Stimulated activated CD8-positive, alpha-beta memory T cell treated with anti-CD3 and anti-CD28 coated beads, Interleukin-2, amount 100 ng/mL, for 1 hour (primary cell): ENCODE measurements around the gene ANGPTL7.
"Not testable (repeated sequence)": the region's sequence is repeated elsewhere in the genome, so short reads cannot be mapped to it uniquely, and the experiment has no call there.

Source experiments
- DNase-seq, 2 donors: peaks; one replicate each; pipeline ENCODE4 v3.0.0-alpha.2; 2020; ENCODE audit warnings: low read depth in 2 of 2

ANGPTL7 gene

GRCh38 chr1:11188858-11189451 is at the start of gene ANGPTL7:
TSS of gene ANGPTL7 (plus strand) at chr1:11189355. CDS start at chr1:11189580, 225 bp downstream.
- DNase-seq, result no peak

- no peak for DNase-seq
Observed at GRCh38 chr1:11142618-11143391, 46.4 kb upstream of the ANGPTL7 start.

- DNase-seq, result no peak
Observed at GRCh38 chr1:11143401-11143800, 45.8 kb upstream of the ANGPTL7 start.

- no peak for DNase-seq
Observed at GRCh38 chr1:11143907-11144306, 45.2 kb upstream of the ANGPTL7 start.

GRCh38 chr1:11144570-11145256 is 44.4 kb upstream of the ANGPTL7 start:
- DNase-seq, result no peak

- DNase-seq, result no peak
Observed at GRCh38 chr1:11145741-11146140, 43.4 kb upstream of the ANGPTL7 start.

GRCh38 chr1:11147197-11147770 is 41.9 kb upstream of the ANGPTL7 start:
- DNase-seq, result no peak

- no peak for DNase-seq
Observed at GRCh38 chr1:11150326-11150725, 38.8 kb upstream of the ANGPTL7 start.

- no peak for DNase-seq
Observed at GRCh38 chr1:11151114-11151513, 38.0 kb upstream of the ANGPTL7 start.

GRCh38 chr1:11151826-11152612 is 37.1 kb upstream of the ANGPTL7 start:
- no peak for DNase-seq

GRCh38 chr1:11152755-11153154 is 36.4 kb upstream of the ANGPTL7 start:
- DNase-seq, result no peak

GRCh38 chr1:11153184-11153583 is 36.0 kb upstream of the ANGPTL7 start:
- no peak for DNase-seq

GRCh38 chr1:11156441-11156840 is 32.7 kb upstream of the ANGPTL7 start:
- no peak for DNase-seq

GRCh38 chr1:11156963-11157362 is 32.2 kb upstream of the ANGPTL7 start:
- no peak for DNase-seq

- DNase-seq, result no peak
Observed at GRCh38 chr1:11157394-11157793, 31.8 kb upstream of the ANGPTL7 start.

- DNase-seq, result no peak
Observed at GRCh38 chr1:11157867-11158266, 31.3 kb upstream of the ANGPTL7 start.

- no peak for DNase-seq
Observed at GRCh38 chr1:11158291-11158690, 30.9 kb upstream of the ANGPTL7 start.

- no peak for DNase-seq
Observed at GRCh38 chr1:11158720-11159321, 30.3 kb upstream of the ANGPTL7 start.

- not testable (repeated sequence) for DNase-seq
Observed at GRCh38 chr1:11162752-11163151, 26.4 kb upstream of the ANGPTL7 start.

GRCh38 chr1:11166744-11167143 is 22.4 kb upstream of the ANGPTL7 start:
- not testable (repeated sequence) for DNase-seq

GRCh38 chr1:11168731-11169130 is 20.4 kb upstream of the ANGPTL7 start:
- no peak for DNase-seq
